Panc1 (cell line): ENCODE measurements around the gene SCGB1C2. TPM values are rescaled to one million over a fixed set of nuclear protein-coding genes. Genes with fewer than 3 reads are reported as not detected.

Experiments
- ATAC-seq: fragments of 200-7000 bp; cut with Tn5 transposase; 2 replicates; pipeline ENCODE4 v1.9.1; 2020; ENCODE audit warnings: mild to moderate bottlenecking, moderate library complexity
- BruUV-seq: library from RNA; stranded (reverse); fragments of 400-500 nt; replicated peaks from 2 replicates; lab custom pipeline; 2021; lab: Mats Ljungman, UMichigan
- CTCF ChIA-PET: fragments of 300-600 bp; sonication (Branson Sonifier 250); formaldehyde crosslinking; loops from one replicate; lab custom pipeline; 2022; ENCODE audit warnings: antibody characterized with exemption; lab: Charles Lee
- POLR2A ChIA-PET: fragments of 300-600 bp; sonication (Branson Sonifier 250); formaldehyde crosslinking; loops from one replicate; lab custom pipeline; 2022; ENCODE audit warnings: antibody characterized with exemption; lab: Charles Lee
- DNase-seq: peaks from one replicate; pipeline ENCODE4 v3.0.0-alpha.2; 2010; ENCODE audit warnings: low read depth, low spot score
- H3K27ac ChIP-seq: 2 replicates; pipeline ENCODE4 v1.5.1; 2011; ENCODE audit warnings: mild to moderate bottlenecking, low read length, inconsistent platforms
- H3K27me3 ChIP-seq: fragments of 200-500 bp; sonication (Bioruptor generic); 2 replicates; pipeline ENCODE4 v1.6.0; 2014; ENCODE audit warnings: low read length, inconsistent platforms; ENCODE audit not compliant: control insufficient read depth, insufficient read depth
- H3K36me3 ChIP-seq: fragments of 200-500 bp; sonication (Bioruptor generic); 2 replicates; pipeline ENCODE4 v1.5.1; 2014; ENCODE audit warnings: inconsistent platforms, mild to moderate bottlenecking, low read length, moderate library complexity; ENCODE audit not compliant: control insufficient read depth, insufficient read depth
- H3K4me1 ChIP-seq: 2 replicates; pipeline ENCODE4 v1.5.1; 2011; ENCODE audit warnings: inconsistent platforms, mild to moderate bottlenecking, low read length, moderate library complexity; ENCODE audit not compliant: control insufficient read depth, insufficient read depth
- H3K4me3 ChIP-seq, 2 experiments: 2 replicates each; pipeline ENCODE4 v1.5.1; 2011 to 2012; ENCODE audit warnings: low read depth in 2 of 2, low read length in 2 of 2, mild to moderate bottlenecking in 2 of 2, inconsistent platforms in 1 of 2, moderate library complexity in 1 of 2
- H3K9me3 ChIP-seq: fragments of 200-500 bp; sonication (Bioruptor generic); 2 replicates; pipeline ENCODE4 v1.5.1; 2014; ENCODE audit warnings: low read depth, mild to moderate bottlenecking, inconsistent platforms, low read length, moderate library complexity; ENCODE audit not compliant: control insufficient read depth, insufficient read depth
- POLR2AphosphoS5 ChIP-seq: IDR thresholded peaks from 2 replicates; pipeline ENCODE4 v1.6.1; 2012; ENCODE audit warnings: mild to moderate bottlenecking, low read depth, low read length, moderate library complexity
- SIN3A ChIP-seq: IDR thresholded peaks from 2 replicates; pipeline ENCODE4 v1.6.1; 2012; ENCODE audit warnings: low read depth, mild to moderate bottlenecking, low read length, moderate library complexity, borderline replicate concordance; ENCODE audit not compliant: insufficient read depth
- TCF7L2 ChIP-seq: IDR thresholded peaks from 2 replicates; pipeline ENCODE4 v1.6.1; 2011; ENCODE audit warnings: mild to moderate bottlenecking, low read depth, low read length, inconsistent platforms
- in situ Hi-C: cut with HindIII; loops from 2 replicates; pipeline ENCODE4 v1.10.0; 2016; ENCODE audit warnings: low sequenced_read_pairs, low pct_unique_long_range_greater_than_20kb
- intact Hi-C: fragments of 100-400 bp; cut with micrococcal nuclease; formaldehyde crosslinking; loops from one replicate; pipeline ENCODE4 v1.10.0; 2022; ENCODE audit not compliant: unreplicated experiment
- total RNA-seq: library from RNA; stranded (reverse); gene quantifications from one replicate; pipeline ENCODE4 v1.2.1, GENCODE V29; 2021; ENCODE audit not compliant: unreplicated experiment
- TF ChIP-seq, protein P1 (sequence below), 2 experiments: IDR thresholded peaks; 2 replicates each; pipeline ENCODE4 v1.6.1; 2011 to 2012; ENCODE audit warnings: low read depth in 2 of 2, control low read depth in 1 of 2, low read length in 1 of 2, mild to moderate bottlenecking in 1 of 2, moderate library complexity in 1 of 2; ENCODE audit not compliant: insufficient read depth in 1 of 2
- TF ChIP-seq, protein P2 (sequence below): fragments of 450-650 bp; IDR thresholded peaks from 2 replicates; pipeline ENCODE4 v1.5.1; 2017; ENCODE audit warnings: mild to moderate bottlenecking

SCGB1C2 gene
- total RNA-seq, 1 experiment from 2014 or later = not detected

DNA sequence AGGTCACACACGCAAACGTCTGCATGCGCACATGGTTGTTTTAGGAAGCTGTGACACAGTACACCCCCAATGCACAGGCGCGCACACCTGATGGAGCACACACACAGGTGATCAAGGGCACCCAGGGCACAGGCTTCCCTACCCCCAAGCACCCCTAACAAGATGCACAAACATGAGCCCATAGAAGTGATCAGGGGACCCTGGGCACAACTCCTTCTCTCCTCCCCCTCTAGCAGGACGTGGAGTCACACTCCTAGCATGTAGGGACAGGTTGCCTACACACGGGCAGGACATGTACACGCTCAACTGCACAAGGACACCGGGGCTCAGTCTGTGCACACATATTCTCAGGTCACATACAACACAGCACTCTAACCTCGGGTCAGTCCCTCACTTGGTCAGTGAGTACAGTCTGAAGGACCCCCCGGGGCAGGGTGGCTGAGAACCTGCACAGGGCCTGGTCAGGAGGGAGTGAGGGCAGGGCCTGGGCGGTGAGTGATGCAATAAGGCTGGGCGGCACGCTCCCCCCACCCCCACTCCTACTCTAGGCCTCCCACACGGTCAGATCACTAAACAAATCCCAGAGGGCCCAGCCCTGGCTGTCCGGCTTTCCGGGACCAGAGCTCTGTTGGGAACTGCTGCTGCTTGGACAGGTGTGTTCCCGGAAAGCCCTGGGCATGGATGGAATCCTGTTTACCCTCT, 44.8 kb downstream of the SCGB1C2 start:
- Histone ChIP-seq H3K27me3 (no peaks in the 10 kb centered on the region), H3K4me3 (no peak overlapping the region), H3K9me3 (no peaks in the 10 kb centered on the region), H3K4me1 (no peaks in the 10 kb centered on the region), H3K27ac (no peak overlapping the region), H3K36me3 (no peaks in the 10 kb centered on the region; the same call in 1 of the 2 replicates)
- ChIA-PET POLR2A (no interaction called here), CTCF (no interaction called here)
- intact Hi-C loops = no loop called here
- no TSS peak for BruUV-seq
- in situ Hi-C loops = no loop called here
- ATAC-seq (no peak), DNase-seq (no peak)
- no peak for TF ChIP-seq TCF7L2
- TF ChIP-seq, protein P1, sequence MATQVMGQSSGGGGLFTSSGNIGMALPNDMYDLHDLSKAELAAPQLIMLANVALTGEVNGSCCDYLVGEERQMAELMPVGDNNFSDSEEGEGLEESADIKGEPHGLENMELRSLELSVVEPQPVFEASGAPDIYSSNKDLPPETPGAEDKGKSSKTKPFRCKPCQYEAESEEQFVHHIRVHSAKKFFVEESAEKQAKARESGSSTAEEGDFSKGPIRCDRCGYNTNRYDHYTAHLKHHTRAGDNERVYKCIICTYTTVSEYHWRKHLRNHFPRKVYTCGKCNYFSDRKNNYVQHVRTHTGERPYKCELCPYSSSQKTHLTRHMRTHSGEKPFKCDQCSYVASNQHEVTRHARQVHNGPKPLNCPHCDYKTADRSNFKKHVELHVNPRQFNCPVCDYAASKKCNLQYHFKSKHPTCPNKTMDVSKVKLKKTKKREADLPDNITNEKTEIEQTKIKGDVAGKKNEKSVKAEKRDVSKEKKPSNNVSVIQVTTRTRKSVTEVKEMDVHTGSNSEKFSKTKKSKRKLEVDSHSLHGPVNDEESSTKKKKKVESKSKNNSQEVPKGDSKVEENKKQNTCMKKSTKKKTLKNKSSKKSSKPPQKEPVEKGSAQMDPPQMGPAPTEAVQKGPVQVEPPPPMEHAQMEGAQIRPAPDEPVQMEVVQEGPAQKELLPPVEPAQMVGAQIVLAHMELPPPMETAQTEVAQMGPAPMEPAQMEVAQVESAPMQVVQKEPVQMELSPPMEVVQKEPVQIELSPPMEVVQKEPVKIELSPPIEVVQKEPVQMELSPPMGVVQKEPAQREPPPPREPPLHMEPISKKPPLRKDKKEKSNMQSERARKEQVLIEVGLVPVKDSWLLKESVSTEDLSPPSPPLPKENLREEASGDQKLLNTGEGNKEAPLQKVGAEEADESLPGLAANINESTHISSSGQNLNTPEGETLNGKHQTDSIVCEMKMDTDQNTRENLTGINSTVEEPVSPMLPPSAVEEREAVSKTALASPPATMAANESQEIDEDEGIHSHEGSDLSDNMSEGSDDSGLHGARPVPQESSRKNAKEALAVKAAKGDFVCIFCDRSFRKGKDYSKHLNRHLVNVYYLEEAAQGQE (IDR thresholded peaks at IDR 0.05; ENCODE audit: insufficient read depth in 1 of 2, low read depth in 2 of 2, low read length in 1 of 2) = no peak
- TF ChIP-seq, protein P2, sequence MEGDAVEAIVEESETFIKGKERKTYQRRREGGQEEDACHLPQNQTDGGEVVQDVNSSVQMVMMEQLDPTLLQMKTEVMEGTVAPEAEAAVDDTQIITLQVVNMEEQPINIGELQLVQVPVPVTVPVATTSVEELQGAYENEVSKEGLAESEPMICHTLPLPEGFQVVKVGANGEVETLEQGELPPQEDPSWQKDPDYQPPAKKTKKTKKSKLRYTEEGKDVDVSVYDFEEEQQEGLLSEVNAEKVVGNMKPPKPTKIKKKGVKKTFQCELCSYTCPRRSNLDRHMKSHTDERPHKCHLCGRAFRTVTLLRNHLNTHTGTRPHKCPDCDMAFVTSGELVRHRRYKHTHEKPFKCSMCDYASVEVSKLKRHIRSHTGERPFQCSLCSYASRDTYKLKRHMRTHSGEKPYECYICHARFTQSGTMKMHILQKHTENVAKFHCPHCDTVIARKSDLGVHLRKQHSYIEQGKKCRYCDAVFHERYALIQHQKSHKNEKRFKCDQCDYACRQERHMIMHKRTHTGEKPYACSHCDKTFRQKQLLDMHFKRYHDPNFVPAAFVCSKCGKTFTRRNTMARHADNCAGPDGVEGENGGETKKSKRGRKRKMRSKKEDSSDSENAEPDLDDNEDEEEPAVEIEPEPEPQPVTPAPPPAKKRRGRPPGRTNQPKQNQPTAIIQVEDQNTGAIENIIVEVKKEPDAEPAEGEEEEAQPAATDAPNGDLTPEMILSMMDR = no peak
- no peak for TF ChIP-seq SIN3A
- no peak for TF ChIP-seq POLR2AphosphoS5

DNA sequence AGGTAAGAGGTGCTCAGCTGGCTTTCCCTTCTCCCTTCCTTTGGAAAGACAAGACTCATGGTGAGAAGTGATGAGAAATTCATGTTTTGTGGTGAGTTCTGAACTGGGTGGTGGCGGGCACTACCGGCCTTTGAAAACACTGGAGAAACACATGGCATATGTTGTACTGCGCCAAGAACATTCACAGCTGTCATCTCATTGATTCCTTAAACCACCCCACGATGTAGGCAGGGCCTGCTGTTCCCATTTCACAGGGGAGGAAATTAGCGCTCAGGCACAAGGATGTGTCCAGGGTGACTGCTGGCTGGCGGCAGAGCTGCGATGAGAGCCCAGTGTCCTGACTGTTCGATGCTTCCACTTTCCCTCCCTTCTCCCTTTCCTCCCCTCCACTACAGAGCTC, 45.7 kb downstream of the SCGB1C2 start:
- no peaks in the 10 kb centered on the region; the same call in 1 of the 2 replicates for H3K36me3 ChIP-seq
- H3K4me3 ChIP-seq = no peak overlapping the region
- H3K27me3 ChIP-seq = no peaks in the 10 kb centered on the region
- no TSS peak for BruUV-seq
- H3K4me1 ChIP-seq = no peaks in the 10 kb centered on the region
- intact Hi-C loops (no loop called here), in situ Hi-C loops (no loop called here)
- H3K9me3 ChIP-seq = no peaks in the 10 kb centered on the region
- ChIA-PET POLR2A (no interaction called here), CTCF (no interaction called here)
- H3K27ac ChIP-seq = no peak overlapping the region
- ATAC-seq (no peak), DNase-seq (no peak)
- TF ChIP-seq POLR2AphosphoS5 (no peak), SIN3A (no peak), TCF7L2 (no peak)
- TF ChIP-seq, protein P1 (IDR thresholded peaks at IDR 0.05; ENCODE audit: insufficient read depth in 1 of 2, low read depth in 2 of 2, low read length in 1 of 2) = no peak
- TF ChIP-seq, protein P2 = no peak
